ENCODE measurements around the gene PRKCSH.

Gene PRKCSH

DNA sequence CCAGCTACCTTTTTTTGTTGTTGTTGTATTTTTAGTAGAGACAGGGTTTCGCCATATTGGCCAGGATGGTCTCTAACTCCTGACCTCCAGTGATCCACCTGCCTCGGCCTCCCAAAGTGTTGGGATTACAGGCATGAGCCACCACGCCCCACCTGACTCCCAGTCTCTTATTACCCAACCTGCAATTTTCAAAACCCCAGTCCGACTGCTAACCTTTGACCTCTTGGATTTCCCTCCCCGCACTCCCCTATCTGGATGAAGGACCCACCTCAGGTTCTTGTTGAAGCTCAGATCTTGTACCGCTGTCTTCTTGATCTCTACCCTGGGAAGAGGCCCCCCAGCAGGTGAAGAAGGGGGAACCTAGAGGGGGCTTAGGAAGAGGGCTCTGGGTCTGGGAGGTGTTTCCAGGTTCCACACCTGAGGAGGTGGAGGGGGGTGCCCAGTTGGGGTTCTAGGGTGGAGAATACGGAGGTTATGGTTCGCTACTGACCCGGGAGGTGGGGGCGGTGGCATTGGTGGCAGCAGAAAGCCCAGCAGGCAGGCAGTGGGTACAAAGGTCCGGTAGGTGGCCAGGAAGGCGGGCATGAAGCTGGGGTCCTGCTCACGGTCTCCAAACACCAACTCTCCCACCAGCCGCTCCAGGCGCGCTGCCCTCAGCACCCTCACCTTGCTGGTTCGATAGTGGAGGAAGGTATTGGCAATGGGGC lies 18.9 kb upstream of the PRKCSH start:
- Histone ChIP-seq H3K27ac (ENCODE audit: extremely low read depth, low read depth, low read length) (no peak overlapping the region), H3K36me3 (ENCODE audit: control insufficient read depth in 2 of 2, insufficient read depth in 1 of 2, low read length in 2 of 2) (no peaks in the 10 kb centered on the region), H3K4me3 (ENCODE audit: low read depth, low read length) (no peak overlapping the region), H3K4me1 (ENCODE audit: control insufficient read depth, insufficient read depth, low read length) (no peaks in the 10 kb centered on the region), H3K9me3 (ENCODE audit: control insufficient read depth, insufficient read depth, low read depth, low read length) (no peaks in the 10 kb centered on the region)
- POLR2A ChIA-PET, result no interaction called here
- CTCF ChIA-PET, result interaction anchor here (0.5 to 8.3 kb wide), 3 partner anchors 19 to 78 kb away, joined by 3 to 66 read pairs (median 6); partner anchors contain the start of genes EPOR, ODAD3 and PRKCSH
- no peak for TF ChIP-seq ZNF76 (tag by site-specific recombination; IDR thresholded peaks at IDR 0.05; ENCODE audit: borderline replicate concordance, low read depth)
- no peak for TF ChIP-seq ZNF221 (tag by site-specific recombination; IDR thresholded peaks at IDR 0.05; ENCODE audit: borderline replicate concordance)
- TF ChIP-seq, protein P1, sequence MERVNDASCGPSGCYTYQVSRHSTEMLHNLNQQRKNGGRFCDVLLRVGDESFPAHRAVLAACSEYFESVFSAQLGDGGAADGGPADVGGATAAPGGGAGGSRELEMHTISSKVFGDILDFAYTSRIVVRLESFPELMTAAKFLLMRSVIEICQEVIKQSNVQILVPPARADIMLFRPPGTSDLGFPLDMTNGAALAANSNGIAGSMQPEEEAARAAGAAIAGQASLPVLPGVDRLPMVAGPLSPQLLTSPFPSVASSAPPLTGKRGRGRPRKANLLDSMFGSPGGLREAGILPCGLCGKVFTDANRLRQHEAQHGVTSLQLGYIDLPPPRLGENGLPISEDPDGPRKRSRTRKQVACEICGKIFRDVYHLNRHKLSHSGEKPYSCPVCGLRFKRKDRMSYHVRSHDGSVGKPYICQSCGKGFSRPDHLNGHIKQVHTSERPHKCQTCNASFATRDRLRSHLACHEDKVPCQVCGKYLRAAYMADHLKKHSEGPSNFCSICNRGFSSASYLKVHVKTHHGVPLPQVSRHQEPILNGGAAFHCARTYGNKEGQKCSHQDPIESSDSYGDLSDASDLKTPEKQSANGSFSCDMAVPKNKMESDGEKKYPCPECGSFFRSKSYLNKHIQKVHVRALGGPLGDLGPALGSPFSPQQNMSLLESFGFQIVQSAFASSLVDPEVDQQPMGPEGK (tag by site-specific recombination; IDR thresholded peaks at IDR 0.05), result no peak
- TF ChIP-seq KLF1 (tag by site-specific recombination; IDR thresholded peaks at IDR 0.05), result no peak

DNA sequence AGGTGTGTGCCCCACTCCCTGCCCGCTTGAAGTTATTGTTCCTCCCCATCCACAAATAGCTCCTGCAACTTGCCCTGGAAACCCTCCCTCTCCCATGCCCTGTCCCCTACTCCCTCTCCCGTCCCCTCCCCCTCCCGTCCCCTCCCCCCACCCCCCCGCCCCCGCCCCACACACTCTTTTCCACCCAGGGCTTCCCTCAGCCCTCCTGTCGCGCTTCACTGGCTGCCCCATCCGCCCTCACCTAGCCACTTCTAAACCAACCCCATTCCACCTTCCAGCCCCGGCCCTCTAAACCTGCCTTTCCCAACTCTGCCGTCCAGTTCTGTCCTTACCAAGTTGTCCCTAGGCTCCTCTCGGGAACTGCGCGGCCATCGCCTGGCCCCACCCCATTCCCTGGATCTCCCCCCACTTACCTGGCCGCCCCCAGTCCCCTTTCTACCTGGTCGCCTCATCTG lies 17.3 kb upstream of the PRKCSH start:
- no peaks in the 10 kb centered on the region for H3K9me3 ChIP-seq (ENCODE audit: control insufficient read depth, insufficient read depth, low read depth, low read length)
- H3K4me3 ChIP-seq (ENCODE audit: low read depth, low read length), result peak overlapping the region; percentile 36
- no peak overlapping the region for H3K27ac ChIP-seq (ENCODE audit: extremely low read depth, low read depth, low read length)
- ChIA-PET CTCF (interaction anchor here (0.6 to 8.3 kb wide), 4 partner anchors 11 to 91 kb away, joined by 3 to 66 read pairs (median 8); partner anchors contain the start of genes EPOR, ODAD3 and PRKCSH), POLR2A (interaction anchor here (0.5 to 1.4 kb wide), 4 partner anchors 9 to 128 kb away, joined by 4 to 6 read pairs (median 5); no protein-coding TSS in a partner anchor)
- no peaks in the 10 kb centered on the region for H3K36me3 ChIP-seq (ENCODE audit: control insufficient read depth in 2 of 2, insufficient read depth in 1 of 2, low read length in 2 of 2)
- H3K4me1 ChIP-seq (ENCODE audit: control insufficient read depth, insufficient read depth, low read length), result no peaks in the 10 kb centered on the region
- TF ChIP-seq ZFHX2 (tag by site-specific recombination; conservative IDR thresholded peaks at IDR 0.05) (peak; percentile 57; the same call in 1 of the 2 replicates), ZBTB17 (tag by site-specific recombination; IDR thresholded peaks at IDR 0.05) (no peak), EGR2 (tag by site-specific recombination; IDR thresholded peaks at IDR 0.05; ENCODE audit: low read depth) (peak; percentile 46), GLI4 (tag by site-specific recombination; IDR thresholded peaks at IDR 0.05) (no peak), ZNF416 (tag by site-specific recombination; IDR thresholded peaks at IDR 0.05) (no peak)
- TF ChIP-seq, protein P1 (tag by site-specific recombination; IDR thresholded peaks at IDR 0.05), result peak; percentile 22; the same call in 1 of the 2 replicates

DNA sequence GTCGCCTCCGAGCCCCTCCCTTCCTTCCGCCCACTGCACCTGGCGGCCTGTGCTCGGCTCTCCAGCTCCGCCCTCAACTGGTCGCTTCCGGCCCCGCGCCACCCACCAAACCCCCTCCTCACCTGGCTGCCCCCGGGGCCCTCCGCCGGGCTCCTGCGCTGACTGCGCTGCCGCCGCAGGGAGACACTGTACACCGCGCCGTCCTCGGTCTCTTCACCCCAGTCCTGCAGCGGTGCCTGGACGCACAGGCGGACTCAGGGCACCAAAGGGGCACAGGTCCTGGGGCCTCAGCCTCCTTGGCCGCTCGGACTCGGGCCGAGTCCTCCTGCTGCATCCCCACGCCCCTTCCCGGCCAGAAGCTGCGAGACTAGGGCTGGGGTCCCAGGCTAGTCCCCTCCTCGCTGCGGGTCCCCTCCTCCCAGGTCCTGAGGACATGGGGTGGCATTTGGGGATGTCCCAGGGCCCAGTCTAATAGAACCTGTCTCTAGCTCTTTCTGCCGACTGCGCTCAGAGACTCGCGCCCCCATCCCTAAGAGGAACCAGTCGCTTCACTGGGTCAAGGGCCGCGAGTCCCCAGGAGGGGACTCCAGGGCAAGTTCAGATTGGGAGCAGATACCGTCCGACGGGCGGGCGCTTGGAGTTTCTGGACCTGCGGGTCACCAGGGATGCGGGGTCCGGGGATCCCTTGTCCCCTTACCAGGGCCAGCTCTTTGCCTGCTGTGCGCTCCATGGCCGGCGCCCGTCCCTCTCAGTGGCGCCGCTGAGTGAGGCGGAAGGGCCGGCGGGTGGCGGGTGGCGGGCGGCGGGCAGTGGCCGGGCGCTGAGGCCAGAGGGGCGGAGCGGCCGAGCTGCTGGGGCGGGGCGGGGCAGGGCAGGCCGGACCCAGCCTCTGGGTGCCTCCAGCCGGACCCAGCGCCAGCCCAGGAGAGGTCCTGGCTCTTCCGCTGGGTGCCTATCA lies 16.6 kb upstream of the PRKCSH start, which contains the start of gene RGL3:
Gene RGL3 (minus strand): TSS at position 766 of the 958 bp plus-strand sequence. CDS start 36 bp downstream, at position 730.
- no peaks in the 10 kb centered on the region for H3K9me3 ChIP-seq (ENCODE audit: control insufficient read depth, insufficient read depth, low read depth, low read length)
- TF ChIP-seq ZNF510 (tag by site-specific recombination; IDR thresholded peaks at IDR 0.05; ENCODE audit: insufficient replicate concordance) (no peak), ZNF335 (tag by site-specific recombination; conservative IDR thresholded peaks at IDR 0.05) (0 out of 2 replicates have a peak, but pooled peaks have one; percentile 15)
- H3K4me1 ChIP-seq (ENCODE audit: control insufficient read depth, insufficient read depth, low read length), result no peaks in the 10 kb centered on the region
- no peaks in the 10 kb centered on the region for H3K36me3 ChIP-seq (ENCODE audit: control insufficient read depth in 2 of 2, insufficient read depth in 1 of 2, low read length in 2 of 2)
- CTCF ChIA-PET, result interaction anchor here (0.6 to 8.3 kb wide), 4 partner anchors 12 to 92 kb away, joined by 3 to 66 read pairs (median 8); partner anchors contain the start of genes EPOR, ODAD3 and PRKCSH
- H3K27ac ChIP-seq (ENCODE audit: extremely low read depth, low read depth, low read length), result no peak within 1 kb of the TSS
- peak within 1 kb of the TSS; percentile 36 for H3K4me3 ChIP-seq (ENCODE audit: low read depth, low read length)
- POLR2A ChIA-PET, result interaction anchor here (0.5 to 1.4 kb wide), 3 partner anchors 12 to 38 kb away, joined by 3 to 5 read pairs (median 4); no protein-coding TSS in a partner anchor
